ENCODE measurements around the gene MRPL33. TPM values are rescaled to one million over a fixed set of nuclear protein-coding genes. Genes with fewer than 3 reads are reported as not detected.

MRPL33 gene
- total and polyA plus RNA-seq, 3 donors from 2014 or later, result 142 to 204 (median 175) TPM

GRCh38 chr2:27799646-27800010 lies 28.1 kb downstream of the MRPL33 start:
- no peaks in the 10 kb centered on the region for H3K4me1 ChIP-seq
- H3K9me3 ChIP-seq, result no peaks in the 10 kb centered on the region
- TF ChIP-seq CTCF (IDR thresholded peaks at IDR 0.05), result no peak
- TF ChIP-seq POLR2A (IDR thresholded peaks at IDR 0.05), result no peak
- H3K36me3 ChIP-seq (ENCODE audit: low read depth, missing control alignments), result no peaks in the 10 kb centered on the region
- H3K27ac ChIP-seq, result no peak overlapping the region
- no peak for DNase-seq
- no peak overlapping the region for H3K4me3 ChIP-seq
- WGBS, 2 donors, result 91 to 94% methylated on average over 4 of the region's 4 CpGs
- H3K27me3 ChIP-seq, result no peaks in the 10 kb centered on the region
- intact Hi-C loops (cut with DNase I; ENCODE audit: low total_unique reads), result no loop called here

- H3K27ac ChIP-seq, result no peak overlapping the region
Observed at GRCh38 chr2:27800856-27801255, 29.3 kb downstream of the MRPL33 start.

GRCh38 chr2:27802547-27802946 lies 31.0 kb downstream of the MRPL33 start:
- intact Hi-C loops (cut with DNase I; ENCODE audit: low total_unique reads), result no loop called here
- Histone ChIP-seq H3K27ac (no peak overlapping the region), H3K4me3 (no peak overlapping the region), H3K9me3 (no peaks in the 10 kb centered on the region), H3K27me3 (no peaks in the 10 kb centered on the region), H3K4me1 (no peaks in the 10 kb centered on the region), H3K36me3 (ENCODE audit: low read depth, missing control alignments) (no peaks in the 10 kb centered on the region)
- no peak for DNase-seq
- WGBS, 2 donors, result 93 to 97% methylated on average over 6 of the region's 6 CpGs
- TF ChIP-seq POLR2A (IDR thresholded peaks at IDR 0.05) (no peak), CTCF (IDR thresholded peaks at IDR 0.05) (no peak)

More at GRCh38 chr2:27800856-27801255, 29.3 kb downstream of the MRPL33 start:
- no peak overlapping the region for H3K4me3 ChIP-seq
- DNase-seq, result no peak
- intact Hi-C loops (cut with DNase I; ENCODE audit: low total_unique reads), result no loop called here
- no peaks in the 10 kb centered on the region for H3K4me1 ChIP-seq
- H3K9me3 ChIP-seq, result no peaks in the 10 kb centered on the region
- no peaks in the 10 kb centered on the region for H3K27me3 ChIP-seq
- no peaks in the 10 kb centered on the region for H3K36me3 ChIP-seq (ENCODE audit: low read depth, missing control alignments)
- TF ChIP-seq POLR2A (IDR thresholded peaks at IDR 0.05) (no peak), CTCF (IDR thresholded peaks at IDR 0.05) (no peak)
- 79 to 80% methylated on average over 5 to 6 of the region's 6 CpGs for WGBS, 2 donors

- no peaks in the 10 kb centered on the region for H3K9me3 ChIP-seq
- no peak overlapping the region for H3K4me3 ChIP-seq
- no peak for DNase-seq
- H3K4me1 ChIP-seq, result no peaks in the 10 kb centered on the region
- H3K27ac ChIP-seq, result no peak overlapping the region
- WGBS, 2 donors, result 97 to 100% methylated on average over 2 of the region's 2 CpGs
- no peaks in the 10 kb centered on the region for H3K27me3 ChIP-seq
- TF ChIP-seq POLR2A (IDR thresholded peaks at IDR 0.05), result no peak
- no peak for TF ChIP-seq CTCF (IDR thresholded peaks at IDR 0.05)
- intact Hi-C loops (cut with DNase I; ENCODE audit: low total_unique reads), result no loop called here
- H3K36me3 ChIP-seq (ENCODE audit: low read depth, missing control alignments), result no peaks in the 10 kb centered on the region
Observed at GRCh38 chr2:27803046-27803445, 31.5 kb downstream of the MRPL33 start.

GRCh38 chr2:27804146-27804545 lies 32.6 kb downstream of the MRPL33 start:
- DNase-seq, result no peak
- no peaks in the 10 kb centered on the region for H3K9me3 ChIP-seq
- H3K27ac ChIP-seq, result no peak overlapping the region
- H3K4me1 ChIP-seq, result no peaks in the 10 kb centered on the region
- no peak overlapping the region for H3K4me3 ChIP-seq
- H3K27me3 ChIP-seq, result no peaks in the 10 kb centered on the region
- TF ChIP-seq POLR2A (IDR thresholded peaks at IDR 0.05) (no peak), CTCF (IDR thresholded peaks at IDR 0.05) (no peak)
- intact Hi-C loops (cut with DNase I; ENCODE audit: low total_unique reads), result no loop called here
- H3K36me3 ChIP-seq (ENCODE audit: low read depth, missing control alignments), result no peaks in the 10 kb centered on the region
